Left lobe of liver (tissue), 2 donors: ENCODE results near the gene FAM20C. TPM values are rescaled to one million over a fixed set of nuclear protein-coding genes. Genes with fewer than 3 reads are reported as not detected.
"Not testable (repeated sequence)": the region's sequence is repeated elsewhere in the genome, so short reads cannot be mapped to it uniquely, and the experiment has no call there.

ENCODE experiments used
- ATAC-seq: fragments of 200-7000 bp; cut with Tn5 transposase; one replicate; pipeline ENCODE4 v1.9.1; 2020; ENCODE audit warnings: mild to moderate bottlenecking, moderate library complexity
- DNase-seq: peaks from one replicate; pipeline ENCODE4 v3.0.0-alpha.2; 2020; ENCODE audit warnings: low spot score
- total RNA-seq: library from RNA; stranded (reverse); gene quantifications from one replicate; pipeline ENCODE4 v1.2.1, GENCODE V29; 2021
- donor health status: DM: no; HTN: no; CAD: no; lungs with moderate emphysema.
- donor health status: DM: no; HTN: yes; CAD: no.

The FAM20C gene
- total RNA-seq, 1 donor from 2014 or later, result 72.2 TPM

- DNase-seq (no peak), ATAC-seq (no peak)
These were observed 45.0 kb downstream of the FAM20C start for GRCh38 chr7:237385-237784.

- no peak for ATAC-seq
- DNase-seq, result no peak
These were observed 47.8 kb downstream of the FAM20C start for GRCh38 chr7:240146-240676.

GRCh38 chr7:240887-241421, 48.6 kb downstream of the FAM20C start:
- peak; percentile 64 for DNase-seq
- peak; percentile 71 for ATAC-seq

- no peak for ATAC-seq
These were observed 49.1 kb downstream of the FAM20C start for GRCh38 chr7:241513-241912.

GRCh38 chr7:242826-243579, 50.6 kb downstream of the FAM20C start:
- DNase-seq, ATAC-seq: not testable (repeated sequence)

More at GRCh38 chr7:241513-241912, 49.1 kb downstream of the FAM20C start:
- no peak for DNase-seq

GRCh38 chr7:243580-243978, 51.2 kb downstream of the FAM20C start:
- ATAC-seq, DNase-seq: not testable (repeated sequence)

GRCh38 chr7:244974-245373, 52.6 kb downstream of the FAM20C start:
- DNase-seq, result no peak

GRCh38 chr7:245574-246295, 53.4 kb downstream of the FAM20C start:
- peak; percentile 25 for ATAC-seq
- no peak for DNase-seq

More at GRCh38 chr7:244974-245373, 52.6 kb downstream of the FAM20C start:
- ATAC-seq, result peak; percentile 14

- DNase-seq, result no peak
- no peak for ATAC-seq
These were observed 54.1 kb downstream of the FAM20C start for GRCh38 chr7:246451-246850.

- DNase-seq, result no peak
- no peak for ATAC-seq
These were observed 54.8 kb downstream of the FAM20C start for GRCh38 chr7:247181-247580.

GRCh38 chr7:247636-248035, 55.3 kb downstream of the FAM20C start:
- DNase-seq, result no peak
- no peak for ATAC-seq

GRCh38 chr7:248732-249435, 56.5 kb downstream of the FAM20C start:
- ATAC-seq (no peak), DNase-seq (no peak)

- ATAC-seq (no peak), DNase-seq (no peak)
These were observed 57.6 kb downstream of the FAM20C start for GRCh38 chr7:249989-250388.

- DNase-seq, result no peak
- ATAC-seq, result no peak
These were observed 58.2 kb downstream of the FAM20C start for GRCh38 chr7:250523-250922.

GRCh38 chr7:251005-251404, 58.6 kb downstream of the FAM20C start:
- no peak for DNase-seq

GRCh38 chr7:251446-252175, 59.2 kb downstream of the FAM20C start:
- no peak for DNase-seq

More at GRCh38 chr7:251005-251404, 58.6 kb downstream of the FAM20C start:
- ATAC-seq, result no peak

GRCh38 chr7:252216-252965, 60.0 kb downstream of the FAM20C start:
- no peak for DNase-seq

More at GRCh38 chr7:251446-252175, 59.2 kb downstream of the FAM20C start:
- no peak for ATAC-seq

GRCh38 chr7:252981-253380, 60.6 kb downstream of the FAM20C start:
- DNase-seq, result no peak
- ATAC-seq, result no peak

More at GRCh38 chr7:252216-252965, 60.0 kb downstream of the FAM20C start:
- no peak for ATAC-seq

- no peak for DNase-seq
- ATAC-seq, result no peak
These were observed 61.4 kb downstream of the FAM20C start for GRCh38 chr7:253581-254336.
